PC-9 (cell line): ENCODE results near the gene RFX2.

Experiments
- CTCF ChIP-seq: fragments of 200-600 bp; sonication (generic); conservative IDR thresholded peaks from 2 replicates; pipeline ENCODE4 v1.6.1; 2017; ENCODE audit warnings: mixed run types, antibody characterized with exemption, mild to moderate bottlenecking, moderate library complexity
- EZH2 ChIP-seq: fragments of 200-600 bp; sonication (generic); IDR thresholded peaks from 2 replicates; pipeline ENCODE4 v1.8.0; 2017; ENCODE audit warnings: antibody characterized with exemption, low read depth

- TF ChIP-seq CTCF (no peak), EZH2 (no peak)
Measured at GRCh38 chr19:6132482-6132881, 22.2 kb upstream of the RFX2 start.
